ENCODE data around the gene ZNF546. TPM values are rescaled to one million over a fixed set of nuclear protein-coding genes. Genes with fewer than 3 reads are reported as not detected.
"Not testable (repeated sequence)": the region's sequence is repeated elsewhere in the genome, so short reads cannot be mapped to it uniquely, and the experiment has no call there.

ZNF546 gene
- total and polyA plus RNA-seq, 3 donors from 2014 or later = 19.6 to 27.6 (median 21.7) TPM

GRCh38 chr19:39953915-39954314 lies 42.9 kb upstream of the ZNF546 start:
- no peak overlapping the region for H3K27ac ChIP-seq
- intact Hi-C loops (cut with DNase I; ENCODE audit: low total_unique reads) = no loop called here
- 89 to 95% methylated on average over 7 of the region's 7 CpGs for WGBS, 2 donors
- H3K36me3 ChIP-seq (ENCODE audit: low read depth, missing control alignments) = no peaks in the 10 kb centered on the region
- TF ChIP-seq CTCF (IDR thresholded peaks at IDR 0.05) = no peak
- no peak for TF ChIP-seq POLR2A (IDR thresholded peaks at IDR 0.05)
- no peak overlapping the region for H3K4me3 ChIP-seq
- H3K4me1 ChIP-seq = no peaks in the 10 kb centered on the region
- no peaks in the 10 kb centered on the region for H3K27me3 ChIP-seq
- H3K9me3 ChIP-seq = no peaks in the 10 kb centered on the region
- no peak for DNase-seq

- H3K27ac ChIP-seq; H3K4me3 ChIP-seq; H3K9me3 ChIP-seq; DNase-seq; H3K4me1 ChIP-seq; H3K27me3 ChIP-seq; H3K36me3 ChIP-seq (ENCODE audit: low read depth, missing control alignments); intact Hi-C loops (cut with DNase I; ENCODE audit: low total_unique reads): not testable (repeated sequence)
- WGBS, 2 donors = 92 to 96% methylated on average over 5 of the region's 5 CpGs
Measured at GRCh38 chr19:39957886-39958285, 39.0 kb upstream of the ZNF546 start.

GRCh38 chr19:39958942-39959341 lies 37.9 kb upstream of the ZNF546 start:
- DNase-seq; H3K27ac ChIP-seq; H3K9me3 ChIP-seq; intact Hi-C loops (cut with DNase I; ENCODE audit: low total_unique reads); H3K36me3 ChIP-seq (ENCODE audit: low read depth, missing control alignments); H3K27me3 ChIP-seq; H3K4me3 ChIP-seq; H3K4me1 ChIP-seq: not testable (repeated sequence)
- 57 to 84% methylated on average over 3 of the region's 3 CpGs for WGBS, 2 donors

GRCh38 chr19:39959407-39959806 lies 37.5 kb upstream of the ZNF546 start:
- DNase-seq; H3K27ac ChIP-seq; H3K27me3 ChIP-seq; H3K9me3 ChIP-seq; H3K36me3 ChIP-seq (ENCODE audit: low read depth, missing control alignments); H3K4me1 ChIP-seq; intact Hi-C loops (cut with DNase I; ENCODE audit: low total_unique reads); H3K4me3 ChIP-seq: not testable (repeated sequence)
- 56 to 63% methylated on average over 10 to 13 of the region's 13 CpGs for WGBS, 2 donors

- 86 to 91% methylated on average over 3 of the region's 3 CpGs for WGBS, 2 donors
- no peaks in the 10 kb centered on the region for H3K36me3 ChIP-seq (ENCODE audit: low read depth, missing control alignments)
- intact Hi-C loops (cut with DNase I; ENCODE audit: low total_unique reads) = no loop called here
Measured at GRCh38 chr19:39963898-39964297, 33.0 kb upstream of the ZNF546 start.

GRCh38 chr19:39966617-39967016 lies 30.2 kb upstream of the ZNF546 start:
- 92 to 97% methylated on average over 6 of the region's 6 CpGs for WGBS, 2 donors
- Histone ChIP-seq H3K4me1 (peaks cover 3% of the 10 kb centered on the region), H3K27ac (no peak overlapping the region), H3K27me3 (no peaks in the 10 kb centered on the region), H3K36me3 (ENCODE audit: low read depth, missing control alignments) (no peaks in the 10 kb centered on the region), H3K4me3 (no peak overlapping the region), H3K9me3 (no peaks in the 10 kb centered on the region)
- no peak for DNase-seq
- TF ChIP-seq CTCF (IDR thresholded peaks at IDR 0.05) (no peak), POLR2A (IDR thresholded peaks at IDR 0.05) (no peak)
- intact Hi-C loops (cut with DNase I; ENCODE audit: low total_unique reads) = no loop called here

More at GRCh38 chr19:39963898-39964297, 33.0 kb upstream of the ZNF546 start:
- no peak overlapping the region for H3K27ac ChIP-seq
- H3K4me1 ChIP-seq = no peaks in the 10 kb centered on the region
- no peak for DNase-seq
- H3K4me3 ChIP-seq = no peak overlapping the region
- no peak for TF ChIP-seq CTCF (IDR thresholded peaks at IDR 0.05)
- no peak for TF ChIP-seq POLR2A (IDR thresholded peaks at IDR 0.05)
- no peaks in the 10 kb centered on the region for H3K27me3 ChIP-seq
- H3K9me3 ChIP-seq = no peaks in the 10 kb centered on the region
